A673 (cell line): ENCODE results near the gene RMND1. TPM values are rescaled to one million over a fixed set of nuclear protein-coding genes. Genes with fewer than 3 reads are reported as not detected.
A peak's percentile ranks its signal among the peaks of the same experiment; 100 is the strongest.

Experiments used
- Bru-seq: library from RNA; stranded (reverse); fragments of 400-500 nt; gene quantifications from one replicate; lab custom pipeline; 2021; lab: Mats Ljungman, UMichigan
- BruChase-seq, 2 experiments: library from RNA; stranded (reverse); fragments of 400-500 nt; gene quantifications; one replicate each; lab custom pipeline; 2021; lab: Mats Ljungman, UMichigan
- BruUV-seq: library from RNA; stranded (reverse); fragments of 400-500 nt; replicated peaks from 2 replicates; lab custom pipeline; 2021; lab: Mats Ljungman, UMichigan
- CTCF ChIA-PET: fragments of 300-600 bp; sonication (Branson Sonifier 250); formaldehyde crosslinking; loops from one replicate; lab custom pipeline; 2022; ENCODE audit warnings: antibody characterized with exemption; lab: Charles Lee
- POLR2A ChIA-PET: fragments of 300-600 bp; sonication (Branson Sonifier 250); formaldehyde crosslinking; loops from one replicate; lab custom pipeline; 2022; ENCODE audit warnings: antibody characterized with exemption; ENCODE audit not compliant: low non-redundant PET; lab: Charles Lee
- DNase-seq: peaks from one replicate; pipeline ENCODE4 v3.0.0-alpha.2; 2015; ENCODE audit warnings: low spot score
- H3K27ac ChIP-seq: fragments of 200-600 bp; sonication (generic); 2 replicates; pipeline ENCODE4 v1.5.1; 2016; ENCODE audit warnings: mixed run types, low read depth, mild to moderate bottlenecking, mixed read lengths, antibody characterized with exemption, low read length; ENCODE audit not compliant: poor library complexity, severe bottlenecking
- H3K27me3 ChIP-seq: fragments of 200-600 bp; sonication (generic); replicated peaks from 2 replicates; pipeline ENCODE4 v1.6.1; 2017; ENCODE audit warnings: mixed run types, low read depth, mild to moderate bottlenecking, mixed read lengths, antibody characterized with exemption, low read length; ENCODE audit not compliant: insufficient read depth, poor library complexity
- H3K36me3 ChIP-seq: fragments of 200-600 bp; sonication (generic); 2 replicates; pipeline ENCODE4 v1.6.1; 2016; ENCODE audit warnings: mixed run types, mild to moderate bottlenecking, mixed read lengths, antibody characterized with exemption, low read length; ENCODE audit not compliant: insufficient read depth, poor library complexity, severe bottlenecking
- H3K4me1 ChIP-seq: fragments of 200-600 bp; sonication (generic); 2 replicates; pipeline ENCODE4 v1.6.1; 2017; ENCODE audit warnings: mixed run types, mild to moderate bottlenecking, mixed read lengths, antibody characterized with exemption, low read length; ENCODE audit not compliant: insufficient read depth, poor library complexity, severe bottlenecking
- H3K4me3 ChIP-seq: fragments of 200-600 bp; sonication (generic); 2 replicates; pipeline ENCODE4 v1.5.1; 2016; ENCODE audit warnings: low read depth, mixed run types, mild to moderate bottlenecking, mixed read lengths, low read length; ENCODE audit not compliant: poor library complexity, severe bottlenecking
- H3K9me3 ChIP-seq: fragments of 200-600 bp; sonication (generic); 2 replicates; pipeline ENCODE4 v1.6.1; 2016; ENCODE audit warnings: mixed run types, low read depth, mild to moderate bottlenecking, mixed read lengths, antibody characterized with exemption, low read length; ENCODE audit not compliant: poor library complexity, severe bottlenecking
- CTCF ChIP-seq: fragments of 300-800, 200-600 bp; sonication (generic); conservative IDR thresholded peaks from 2 replicates; pipeline ENCODE4 v1.5.1; 2017; ENCODE audit warnings: low read depth, mild to moderate bottlenecking, antibody characterized with exemption, low read length, moderate library complexity, mixed read lengths
- EZH2 ChIP-seq: fragments of 200-600 bp; sonication (generic); IDR thresholded peaks from 2 replicates; pipeline ENCODE4 v1.6.1; 2017; ENCODE audit warnings: borderline replicate concordance, low read depth, mild to moderate bottlenecking, mixed read lengths, antibody characterized with exemption, low read length; ENCODE audit not compliant: poor library complexity, severe bottlenecking
- intact Hi-C: fragments of 100-400 bp; cut with micrococcal nuclease; formaldehyde crosslinking; loops from one replicate; pipeline ENCODE4 v1.10.0; 2022; ENCODE audit not compliant: unreplicated experiment
- long read RNA-seq: library from polyadenylated mRNA; stranded (forward); transcript quantifications from one replicate; pipeline ENCODE4 v2.0.0, GENCODE V29; 2022
- total RNA-seq: library from RNA; stranded (reverse); gene quantifications from 2 replicates; pipeline ENCODE4 v1.2.3, GENCODE V29; 2021

The RMND1 gene
- total RNA-seq: 25.6 and 26.8 TPM in 2 replicates
- Bru-seq, nascent RNA: percentile 82 among the genes with signal in this experiment
- BruChase-seq, experiment 1, labeled RNA remaining after a 2-hour chase: percentile 68 among the genes with signal in this experiment
- BruChase-seq, experiment 2, labeled RNA remaining after a 6-hour chase: percentile 69 among the genes with signal in this experiment
- long read RNA-seq, transcript RMND1-203 (12 exons, 2,003 nt): major isoform, 45 of 66 reads
- long read RNA-seq, partial matches to known transcripts: 2 of 66 reads
- long read RNA-seq, other reads (novel, unspliced or antisense): 15 of 66 reads

- POLR2A ChIA-PET: interaction anchor here (0.7 kb wide), 1 partner anchor 46 kb away, joined by 3 read pairs; no protein-coding TSS in a partner anchor
- H3K4me1 ChIP-seq: peaks cover 18% of the 10 kb centered on the region
- CTCF ChIA-PET: no interaction called here
- TF ChIP-seq EZH2: no peak
- TF ChIP-seq CTCF: no peak
- peak; percentile 100 for DNase-seq
- H3K36me3 ChIP-seq: no peaks in the 10 kb centered on the region
- H3K27me3 ChIP-seq: no peaks in the 10 kb centered on the region
- H3K27ac ChIP-seq: peak within 1 kb of the TSS; percentile 90
- H3K4me3 ChIP-seq: peak within 1 kb of the TSS; percentile 77
- intact Hi-C loops: no loop called here
- H3K9me3 ChIP-seq: no peaks in the 10 kb centered on the region
- no TSS peak for BruUV-seq
Observed at GRCh38 chr6:151451950-151452749, at the start of gene RMND1. Gene RMND1 (minus strand): TSS chr6:151452126. CDS start chr6:151445811, 6,315 bp downstream.

- intact Hi-C loops: no loop called here
- H3K4me3 ChIP-seq: no peak overlapping the region
- no peak for TF ChIP-seq EZH2
- TF ChIP-seq CTCF: no peak
- no TSS peak for BruUV-seq
- H3K4me1 ChIP-seq: peaks cover 17% of the 10 kb centered on the region
- POLR2A ChIA-PET: no interaction called here
- no peaks in the 10 kb centered on the region for H3K9me3 ChIP-seq
- DNase-seq: no peak
- H3K27me3 ChIP-seq: peaks cover 17% of the 10 kb centered on the region
- H3K27ac ChIP-seq: no peak overlapping the region
- no peaks in the 10 kb centered on the region for H3K36me3 ChIP-seq
- CTCF ChIA-PET: no interaction called here
Observed at GRCh38 chr6:151499551-151499950, 47.6 kb upstream of the RMND1 start.

GRCh38 chr6:151498327-151498726, 46.4 kb upstream of the RMND1 start:
- no peak for TF ChIP-seq CTCF
- TF ChIP-seq EZH2: no peak
- POLR2A ChIA-PET: no interaction called here
- peaks cover 22% of the 10 kb centered on the region for H3K27me3 ChIP-seq
- no peak overlapping the region for H3K27ac ChIP-seq
- no peak for DNase-seq
- CTCF ChIA-PET: no interaction called here
- no peaks in the 10 kb centered on the region for H3K9me3 ChIP-seq
- peaks cover 17% of the 10 kb centered on the region for H3K4me1 ChIP-seq
- intact Hi-C loops: no loop called here
- no TSS peak for BruUV-seq
- no peaks in the 10 kb centered on the region for H3K36me3 ChIP-seq
- no peak overlapping the region for H3K4me3 ChIP-seq
